ENCODE results near the gene TAS1R2. TPM values are rescaled to one million over a fixed set of nuclear protein-coding genes. Genes with fewer than 3 reads are reported as not detected.

The TAS1R2 gene
- total RNA-seq, 2 donors from 2014 or later = not detected

- 84 to 92% methylated on average over 6 to 9 of the region's 9 CpGs for WGBS, 2 experiments (ENCODE audit: insufficient coverage in 1 of 2, insufficient read length in 1 of 2)
- Histone ChIP-seq H3K9ac (ENCODE audit: extremely low read depth, low read length, poor library complexity, severe bottlenecking) (no peak overlapping the region), H3K4me1 (ENCODE audit: control insufficient read depth, insufficient read depth, low read length) (no peaks in the 10 kb centered on the region), H3K27ac (ENCODE audit: low read depth, low read length) (no peak overlapping the region), H3K9me3 (ENCODE audit: control insufficient read depth, low read length) (no peaks in the 10 kb centered on the region), H3K27me3 (ENCODE audit: control insufficient read depth, insufficient read depth, low read length, poor library complexity, severe bottlenecking) (peaks cover 11% of the 10 kb centered on the region), H3K36me3 (ENCODE audit: control insufficient read depth, insufficient read depth, low read length) (no peaks in the 10 kb centered on the region), H3K4me3 (ENCODE audit: low read length) (no peak overlapping the region)
- H3K9me3 Mint-ChIP-seq = no peaks in the 10 kb centered on the region
- peaks cover 18% of the 10 kb centered on the region for H3K27me3 Mint-ChIP-seq (ENCODE audit: insufficient read depth)
- DNase-seq = no peak
- TF ChIP-seq, protein P1, sequence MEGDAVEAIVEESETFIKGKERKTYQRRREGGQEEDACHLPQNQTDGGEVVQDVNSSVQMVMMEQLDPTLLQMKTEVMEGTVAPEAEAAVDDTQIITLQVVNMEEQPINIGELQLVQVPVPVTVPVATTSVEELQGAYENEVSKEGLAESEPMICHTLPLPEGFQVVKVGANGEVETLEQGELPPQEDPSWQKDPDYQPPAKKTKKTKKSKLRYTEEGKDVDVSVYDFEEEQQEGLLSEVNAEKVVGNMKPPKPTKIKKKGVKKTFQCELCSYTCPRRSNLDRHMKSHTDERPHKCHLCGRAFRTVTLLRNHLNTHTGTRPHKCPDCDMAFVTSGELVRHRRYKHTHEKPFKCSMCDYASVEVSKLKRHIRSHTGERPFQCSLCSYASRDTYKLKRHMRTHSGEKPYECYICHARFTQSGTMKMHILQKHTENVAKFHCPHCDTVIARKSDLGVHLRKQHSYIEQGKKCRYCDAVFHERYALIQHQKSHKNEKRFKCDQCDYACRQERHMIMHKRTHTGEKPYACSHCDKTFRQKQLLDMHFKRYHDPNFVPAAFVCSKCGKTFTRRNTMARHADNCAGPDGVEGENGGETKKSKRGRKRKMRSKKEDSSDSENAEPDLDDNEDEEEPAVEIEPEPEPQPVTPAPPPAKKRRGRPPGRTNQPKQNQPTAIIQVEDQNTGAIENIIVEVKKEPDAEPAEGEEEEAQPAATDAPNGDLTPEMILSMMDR (conservative IDR thresholded peaks at IDR 0.05) = no peak
- no peak overlapping the region for H3K27ac Mint-ChIP-seq
- H3K4me1 Mint-ChIP-seq = no peaks in the 10 kb centered on the region
- H3K4me3 Mint-ChIP-seq = no peak overlapping the region
- no peaks in the 10 kb centered on the region for H3K36me3 Mint-ChIP-seq (ENCODE audit: low read depth)
These were observed 10.6 kb upstream of the TAS1R2 start for GRCh38 chr1:18869847-18870594.

DNA sequence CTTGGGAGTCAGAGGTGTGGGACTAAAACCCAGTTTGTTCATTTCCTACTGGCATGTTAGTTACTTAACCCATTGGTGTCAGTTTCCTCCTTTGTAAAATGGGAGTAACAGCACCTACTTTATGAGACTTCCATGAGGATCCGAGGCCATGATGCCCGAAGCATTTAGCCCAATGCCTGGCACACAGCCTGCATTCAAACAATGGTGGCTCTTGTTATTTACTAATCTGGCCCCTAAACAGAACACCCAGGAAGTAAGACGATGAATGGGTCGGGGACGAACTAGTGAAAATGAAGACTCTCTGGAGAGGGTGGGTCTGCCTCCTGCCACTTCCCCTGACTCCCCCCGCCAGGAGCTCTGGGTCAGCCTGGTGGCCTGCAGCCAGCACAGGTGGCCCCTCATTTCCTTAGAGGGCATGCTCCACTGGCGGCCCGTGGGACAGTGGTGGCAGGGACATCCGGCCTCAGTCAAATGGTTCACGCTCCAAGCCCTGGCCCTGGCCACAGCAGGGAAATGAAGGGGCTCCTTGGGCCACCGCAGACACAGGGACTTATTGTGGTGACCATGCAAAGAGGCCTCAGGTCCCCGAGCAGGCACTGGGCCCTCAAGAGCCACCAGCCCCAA is 9.5 kb upstream of the TAS1R2 start:
- Mint-ChIP-seq H3K4me3 (no peak overlapping the region), H3K27me3 (ENCODE audit: insufficient read depth) (peaks cover 18% of the 10 kb centered on the region), H3K4me1 (no peaks in the 10 kb centered on the region), H3K9me3 (no peaks in the 10 kb centered on the region), H3K27ac (no peak overlapping the region), H3K36me3 (ENCODE audit: low read depth) (no peaks in the 10 kb centered on the region)
- Histone ChIP-seq H3K27ac (ENCODE audit: low read depth, low read length) (no peak overlapping the region), H3K36me3 (ENCODE audit: control insufficient read depth, insufficient read depth, low read length) (no peaks in the 10 kb centered on the region), H3K9ac (ENCODE audit: extremely low read depth, low read length, poor library complexity, severe bottlenecking) (no peak overlapping the region), H3K4me3 (ENCODE audit: low read length) (no peak overlapping the region), H3K27me3 (ENCODE audit: control insufficient read depth, insufficient read depth, low read length, poor library complexity, severe bottlenecking) (peaks cover 11% of the 10 kb centered on the region), H3K9me3 (ENCODE audit: control insufficient read depth, low read length) (no peaks in the 10 kb centered on the region), H3K4me1 (ENCODE audit: control insufficient read depth, insufficient read depth, low read length) (no peaks in the 10 kb centered on the region)
- no peak for DNase-seq
- 91 to 95% methylated on average over 12 of the region's 12 CpGs for WGBS, 2 experiments (ENCODE audit: insufficient coverage in 1 of 2, insufficient read length in 1 of 2)
- TF ChIP-seq, protein P1 (conservative IDR thresholded peaks at IDR 0.05) = no peak

- Histone ChIP-seq H3K9me3 (ENCODE audit: control insufficient read depth, low read length) (no peaks in the 10 kb centered on the region), H3K27ac (ENCODE audit: low read depth, low read length) (no peak overlapping the region), H3K4me3 (ENCODE audit: low read length) (no peak overlapping the region), H3K9ac (ENCODE audit: extremely low read depth, low read length, poor library complexity, severe bottlenecking) (no peak overlapping the region), H3K27me3 (ENCODE audit: control insufficient read depth, insufficient read depth, low read length, poor library complexity, severe bottlenecking) (peaks cover 11% of the 10 kb centered on the region), H3K36me3 (ENCODE audit: control insufficient read depth, insufficient read depth, low read length) (no peaks in the 10 kb centered on the region), H3K4me1 (ENCODE audit: control insufficient read depth, insufficient read depth, low read length) (no peaks in the 10 kb centered on the region)
- no peak for DNase-seq
- Mint-ChIP-seq H3K27ac (no peak overlapping the region), H3K4me3 (no peak overlapping the region), H3K27me3 (ENCODE audit: insufficient read depth) (peaks cover 18% of the 10 kb centered on the region), H3K36me3 (ENCODE audit: low read depth) (no peaks in the 10 kb centered on the region), H3K4me1 (no peaks in the 10 kb centered on the region), H3K9me3 (no peaks in the 10 kb centered on the region)
- 77 to 80% methylated on average over 2 to 5 of the region's 5 CpGs for WGBS, 2 experiments (ENCODE audit: insufficient coverage in 1 of 2, insufficient read length in 1 of 2)
- TF ChIP-seq, protein P1 (conservative IDR thresholded peaks at IDR 0.05) = no peak
These were observed 8.9 kb upstream of the TAS1R2 start for GRCh38 chr1:18868354-18868753.
